ENCODE data around the gene POU6F2.

The POU6F2 gene

GRCh38 chr7:39158367-39158766, 180.7 kb downstream of the POU6F2 start:
- no peaks in the 10 kb centered on the region for H3K4me1 ChIP-seq (ENCODE audit: control insufficient read depth in 1 of 2, insufficient read depth in 2 of 2, low read length in 2 of 2)
- H3K27me3 ChIP-seq (ENCODE audit: low read depth, low read length): no peaks in the 10 kb centered on the region
- H3K4me3 ChIP-seq (ENCODE audit: low read depth in 1 of 2, low read length in 2 of 2): no peak overlapping the region
- no peak overlapping the region for H3K27ac ChIP-seq (ENCODE audit: low read length)
- no peaks in the 10 kb centered on the region for H3K9me3 ChIP-seq (ENCODE audit: control insufficient read depth in 1 of 2, low read length in 2 of 2)
- no peaks in the 10 kb centered on the region for H3K36me3 ChIP-seq (ENCODE audit: control insufficient read depth in 1 of 2, insufficient read depth in 2 of 2, low read length in 2 of 2)

DNA sequence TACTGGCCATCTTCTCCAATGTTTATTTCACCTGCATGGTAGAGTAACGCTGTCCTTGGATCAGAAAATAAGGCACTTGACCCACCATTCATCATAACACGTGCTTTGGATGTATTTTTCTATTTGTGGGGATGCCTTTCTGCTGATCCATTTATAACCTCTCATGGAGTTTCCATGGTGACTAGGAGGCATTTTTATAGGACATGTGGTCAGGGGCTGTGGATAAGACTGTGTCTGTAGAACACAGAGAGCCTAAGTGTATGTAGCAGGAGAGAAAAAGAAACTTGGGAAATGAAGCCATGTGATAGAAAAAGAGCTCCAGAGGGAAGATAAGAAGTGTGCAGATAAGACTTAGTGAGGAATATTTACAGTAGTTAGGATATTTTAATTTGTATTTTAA, 184.2 kb downstream of the POU6F2 start:
- Histone ChIP-seq H3K4me1 (ENCODE audit: control insufficient read depth in 1 of 2, insufficient read depth in 2 of 2, low read length in 2 of 2) (no peaks in the 10 kb centered on the region), H3K27me3 (ENCODE audit: low read depth, low read length) (no peaks in the 10 kb centered on the region), H3K36me3 (ENCODE audit: control insufficient read depth in 1 of 2, insufficient read depth in 2 of 2, low read length in 2 of 2) (no peaks in the 10 kb centered on the region), H3K4me3 (ENCODE audit: low read depth in 1 of 2, low read length in 2 of 2) (no peak overlapping the region), H3K9me3 (ENCODE audit: control insufficient read depth in 1 of 2, low read length in 2 of 2) (no peaks in the 10 kb centered on the region), H3K27ac (ENCODE audit: low read length) (no peak overlapping the region)

DNA sequence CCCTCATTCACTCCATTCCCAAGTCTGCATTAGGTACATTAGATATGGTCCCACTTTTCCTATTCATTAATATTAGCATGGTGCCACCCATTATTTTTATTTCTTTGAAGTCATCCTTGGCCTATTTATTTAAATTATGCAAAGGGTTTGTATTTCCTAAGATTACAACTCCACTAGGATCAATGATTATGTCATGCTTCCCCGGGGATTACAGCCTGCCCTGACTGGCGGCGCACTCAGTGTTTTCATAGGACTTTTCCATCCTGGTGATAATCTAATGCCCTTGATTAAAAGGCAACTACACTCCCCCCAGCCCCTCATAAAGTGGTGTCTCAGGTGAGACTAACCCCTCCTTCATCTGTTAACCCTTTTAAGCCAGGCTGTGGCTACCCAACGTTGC, 187.2 kb downstream of the POU6F2 start:
- Histone ChIP-seq H3K27me3 (ENCODE audit: low read depth, low read length) (no peaks in the 10 kb centered on the region), H3K36me3 (ENCODE audit: control insufficient read depth in 1 of 2, insufficient read depth in 2 of 2, low read length in 2 of 2) (no peaks in the 10 kb centered on the region), H3K4me3 (ENCODE audit: low read depth in 1 of 2, low read length in 2 of 2) (no peak overlapping the region), H3K27ac (ENCODE audit: low read length) (no peak overlapping the region), H3K4me1 (ENCODE audit: control insufficient read depth in 1 of 2, insufficient read depth in 2 of 2, low read length in 2 of 2) (no peaks in the 10 kb centered on the region), H3K9me3 (ENCODE audit: control insufficient read depth in 1 of 2, low read length in 2 of 2) (no peaks in the 10 kb centered on the region)

DNA sequence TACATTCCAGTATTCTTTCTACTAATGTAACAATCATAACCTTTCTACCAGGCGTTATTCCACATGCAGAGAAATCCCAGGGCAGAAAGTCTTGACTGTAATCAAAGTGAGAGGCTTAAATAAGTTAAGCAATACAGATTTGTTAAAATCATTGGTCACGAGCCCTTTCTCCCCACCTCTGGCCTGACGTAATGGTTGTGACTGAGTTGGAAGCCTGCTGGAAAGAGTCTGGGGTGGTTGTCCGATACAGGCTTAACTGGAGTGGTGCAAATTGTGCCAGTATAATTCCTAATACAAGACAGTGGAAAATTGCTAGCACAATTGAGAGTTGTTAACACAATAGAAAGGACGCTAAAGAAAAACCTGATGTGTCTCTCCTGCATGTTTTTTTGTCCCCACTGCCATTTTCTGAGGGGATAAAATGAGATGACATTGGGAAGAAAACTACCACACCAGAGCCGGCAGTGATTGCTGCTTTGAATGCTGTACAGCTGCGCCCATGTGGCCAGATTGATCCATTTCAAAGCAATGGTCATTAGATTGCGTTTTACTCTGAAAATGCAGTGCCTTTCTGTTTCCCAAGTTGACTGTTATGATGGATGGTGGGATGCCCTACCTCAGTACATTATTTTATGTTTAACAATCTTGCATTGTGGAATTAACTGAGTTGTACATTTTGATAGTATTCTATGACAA, 190.8 kb downstream of the POU6F2 start:
- H3K4me3 ChIP-seq (ENCODE audit: low read depth in 1 of 2, low read length in 2 of 2): no peak overlapping the region
- no peaks in the 10 kb centered on the region for H3K9me3 ChIP-seq (ENCODE audit: control insufficient read depth in 1 of 2, low read length in 2 of 2)
- H3K4me1 ChIP-seq (ENCODE audit: control insufficient read depth in 1 of 2, insufficient read depth in 2 of 2, low read length in 2 of 2): no peaks in the 10 kb centered on the region
- no peak overlapping the region for H3K27ac ChIP-seq (ENCODE audit: low read length)
- no peaks in the 10 kb centered on the region for H3K36me3 ChIP-seq (ENCODE audit: control insufficient read depth in 1 of 2, insufficient read depth in 2 of 2, low read length in 2 of 2)
- no peaks in the 10 kb centered on the region for H3K27me3 ChIP-seq (ENCODE audit: low read depth, low read length)

DNA sequence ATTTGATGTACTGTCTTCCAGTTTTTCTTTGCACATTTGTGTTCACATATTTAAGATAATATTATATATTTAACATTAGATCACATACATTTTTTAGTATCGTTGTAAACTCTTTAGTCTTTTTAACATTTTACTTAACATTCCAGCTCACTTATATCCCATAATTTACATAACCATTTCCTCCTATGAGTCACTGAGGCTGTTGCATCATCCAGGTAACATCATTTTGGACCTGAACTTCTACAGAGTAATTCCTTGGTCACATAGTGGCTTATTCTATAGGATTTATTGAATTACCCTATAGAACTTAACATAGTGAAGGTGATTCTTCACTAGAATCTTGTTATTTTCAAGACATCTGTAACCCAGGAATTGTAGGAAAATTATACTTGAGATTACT, 194.4 kb downstream of the POU6F2 start:
- Histone ChIP-seq H3K27ac (ENCODE audit: low read length) (no peak overlapping the region), H3K36me3 (ENCODE audit: control insufficient read depth in 1 of 2, insufficient read depth in 2 of 2, low read length in 2 of 2) (no peaks in the 10 kb centered on the region), H3K4me3 (ENCODE audit: low read depth in 1 of 2, low read length in 2 of 2) (no peak overlapping the region), H3K9me3 (ENCODE audit: control insufficient read depth in 1 of 2, low read length in 2 of 2) (no peaks in the 10 kb centered on the region), H3K27me3 (ENCODE audit: low read depth, low read length) (no peaks in the 10 kb centered on the region), H3K4me1 (ENCODE audit: control insufficient read depth in 1 of 2, insufficient read depth in 2 of 2, low read length in 2 of 2) (no peaks in the 10 kb centered on the region)

DNA sequence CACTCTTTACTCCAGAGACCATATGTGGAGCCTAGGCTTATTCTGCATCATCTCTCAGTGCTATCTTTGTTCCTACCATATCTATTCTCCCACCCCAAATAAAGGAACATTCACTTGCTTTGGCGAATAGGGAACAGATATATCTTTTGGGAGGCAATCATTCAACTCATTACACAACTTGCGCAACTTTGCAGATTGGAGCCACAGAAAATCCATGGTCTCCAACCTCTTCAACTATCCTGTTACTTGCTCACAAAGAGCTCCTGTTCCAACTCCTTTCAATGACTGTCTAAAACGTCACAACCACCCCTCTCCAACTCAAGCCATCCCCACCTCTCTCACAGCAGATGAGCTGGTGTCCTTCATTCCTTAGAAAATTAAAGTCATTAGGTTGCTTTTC, 203.7 kb downstream of the POU6F2 start:
- Histone ChIP-seq H3K27ac (ENCODE audit: low read length) (no peak overlapping the region), H3K9me3 (ENCODE audit: control insufficient read depth in 1 of 2, low read length in 2 of 2) (no peaks in the 10 kb centered on the region), H3K36me3 (ENCODE audit: control insufficient read depth in 1 of 2, insufficient read depth in 2 of 2, low read length in 2 of 2) (no peaks in the 10 kb centered on the region), H3K27me3 (ENCODE audit: low read depth, low read length) (no peaks in the 10 kb centered on the region), H3K4me3 (ENCODE audit: low read depth in 1 of 2, low read length in 2 of 2) (no peak overlapping the region), H3K4me1 (ENCODE audit: control insufficient read depth in 1 of 2, insufficient read depth in 2 of 2, low read length in 2 of 2) (no peaks in the 10 kb centered on the region)

DNA sequence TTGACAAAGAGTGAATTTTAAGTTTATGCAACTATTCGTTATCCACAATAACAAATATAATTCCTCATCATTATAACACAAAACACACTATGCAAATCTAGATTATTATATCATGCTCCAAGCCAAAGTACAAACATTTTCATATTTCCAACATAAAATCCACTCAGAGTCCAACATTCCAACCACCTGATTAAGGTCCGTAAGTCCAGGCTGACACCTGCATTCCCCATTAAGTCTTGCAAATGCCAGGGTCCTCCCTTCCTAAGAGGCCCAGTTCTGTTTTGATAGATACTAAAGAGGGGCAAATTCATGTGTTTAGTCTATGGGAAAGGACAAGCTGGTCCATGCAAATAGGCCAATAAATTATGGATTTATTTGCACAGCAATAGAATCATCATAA, 206.1 kb downstream of the POU6F2 start:
- Histone ChIP-seq H3K27ac (ENCODE audit: low read length) (no peak overlapping the region), H3K9me3 (ENCODE audit: control insufficient read depth in 1 of 2, low read length in 2 of 2) (no peaks in the 10 kb centered on the region), H3K36me3 (ENCODE audit: control insufficient read depth in 1 of 2, insufficient read depth in 2 of 2, low read length in 2 of 2) (no peaks in the 10 kb centered on the region)

DNA sequence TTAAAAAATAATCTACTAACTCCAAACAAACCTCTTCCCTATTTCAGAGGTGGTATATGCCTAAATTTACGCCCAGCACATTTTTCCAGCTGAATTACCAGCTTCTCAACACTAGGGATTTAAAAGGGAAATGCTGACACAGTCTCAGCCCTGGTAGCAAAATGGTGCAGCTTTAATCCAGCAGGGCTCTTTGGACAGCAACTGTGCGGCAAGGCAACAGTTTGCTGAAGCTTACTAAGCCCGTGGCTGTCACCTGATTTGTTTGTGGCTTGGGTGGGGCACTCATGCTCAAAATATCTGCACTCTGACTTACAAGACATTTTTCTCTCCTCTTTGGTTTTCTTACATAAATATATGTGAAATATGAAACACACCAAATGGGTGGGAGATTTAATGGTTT, 206.7 kb downstream of the POU6F2 start:
- no peaks in the 10 kb centered on the region for H3K27me3 ChIP-seq (ENCODE audit: low read depth, low read length)
- H3K36me3 ChIP-seq (ENCODE audit: control insufficient read depth in 1 of 2, insufficient read depth in 2 of 2, low read length in 2 of 2): no peaks in the 10 kb centered on the region
- no peak overlapping the region for H3K27ac ChIP-seq (ENCODE audit: low read length)
- H3K9me3 ChIP-seq (ENCODE audit: control insufficient read depth in 1 of 2, low read length in 2 of 2): no peaks in the 10 kb centered on the region
- H3K4me3 ChIP-seq (ENCODE audit: low read depth in 1 of 2, low read length in 2 of 2): no peak overlapping the region
- H3K4me1 ChIP-seq (ENCODE audit: control insufficient read depth in 1 of 2, insufficient read depth in 2 of 2, low read length in 2 of 2): no peaks in the 10 kb centered on the region

More for the DNA sequence above, 206.1 kb downstream of the POU6F2 start:
- Histone ChIP-seq H3K27me3 (ENCODE audit: low read depth, low read length) (no peaks in the 10 kb centered on the region), H3K4me3 (ENCODE audit: low read depth in 1 of 2, low read length in 2 of 2) (no peak overlapping the region), H3K4me1 (ENCODE audit: control insufficient read depth in 1 of 2, insufficient read depth in 2 of 2, low read length in 2 of 2) (no peaks in the 10 kb centered on the region)

DNA sequence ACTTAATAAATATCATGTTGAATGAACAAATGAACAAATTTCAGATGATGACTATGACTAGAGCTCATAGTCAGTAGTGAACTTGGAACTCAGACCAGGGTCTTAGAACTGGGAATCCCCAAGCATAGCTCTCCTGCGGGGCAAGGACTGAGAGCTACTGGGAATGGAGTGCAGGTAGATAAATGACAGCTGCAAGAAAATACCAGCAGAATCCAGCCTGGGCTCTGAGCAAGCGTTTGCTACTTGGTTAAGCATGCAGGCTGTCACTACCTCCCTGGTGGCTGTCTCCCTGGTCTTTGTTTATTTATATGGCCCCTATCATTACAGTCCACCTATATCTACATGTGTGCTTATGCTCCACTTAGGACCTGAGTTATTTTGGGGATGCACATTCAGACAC, 208.4 kb downstream of the POU6F2 start:
- no peak overlapping the region for H3K4me3 ChIP-seq (ENCODE audit: low read depth in 1 of 2, low read length in 2 of 2)
- H3K9me3 ChIP-seq (ENCODE audit: control insufficient read depth in 1 of 2, low read length in 2 of 2): no peaks in the 10 kb centered on the region
- H3K27me3 ChIP-seq (ENCODE audit: low read depth, low read length): no peaks in the 10 kb centered on the region
- no peaks in the 10 kb centered on the region for H3K4me1 ChIP-seq (ENCODE audit: control insufficient read depth in 1 of 2, insufficient read depth in 2 of 2, low read length in 2 of 2)
- H3K36me3 ChIP-seq (ENCODE audit: control insufficient read depth in 1 of 2, insufficient read depth in 2 of 2, low read length in 2 of 2): no peaks in the 10 kb centered on the region
- H3K27ac ChIP-seq (ENCODE audit: low read length): no peak overlapping the region

GRCh38 chr7:39186671-39187070, 209.0 kb downstream of the POU6F2 start:
- no peaks in the 10 kb centered on the region for H3K9me3 ChIP-seq (ENCODE audit: control insufficient read depth in 1 of 2, low read length in 2 of 2)

DNA sequence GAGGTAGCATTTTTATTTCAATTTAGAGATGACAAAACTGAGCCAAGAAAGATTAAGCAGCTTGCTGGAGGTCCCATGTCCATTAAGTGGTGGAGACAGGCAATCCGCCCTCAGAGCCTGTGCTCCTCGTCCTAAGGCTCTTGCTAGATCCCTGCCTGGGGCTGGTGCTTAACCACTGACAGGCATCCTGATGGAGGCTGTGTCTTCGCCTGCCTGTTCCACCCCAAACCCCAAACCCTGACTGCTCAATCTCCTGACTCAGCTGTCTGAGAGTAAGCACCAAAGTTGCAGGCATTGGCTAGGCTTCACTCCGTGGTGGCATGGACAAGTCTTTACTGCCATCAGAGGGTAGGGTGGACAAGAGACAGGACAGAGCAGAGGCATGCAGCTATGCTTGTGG, 209.4 kb downstream of the POU6F2 start:
- Histone ChIP-seq H3K36me3 (ENCODE audit: control insufficient read depth in 1 of 2, insufficient read depth in 2 of 2, low read length in 2 of 2) (no peaks in the 10 kb centered on the region), H3K27ac (ENCODE audit: low read length) (no peak overlapping the region), H3K9me3 (ENCODE audit: control insufficient read depth in 1 of 2, low read length in 2 of 2) (no peaks in the 10 kb centered on the region), H3K4me3 (ENCODE audit: low read depth in 1 of 2, low read length in 2 of 2) (no peak overlapping the region), H3K4me1 (ENCODE audit: control insufficient read depth in 1 of 2, insufficient read depth in 2 of 2, low read length in 2 of 2) (no peaks in the 10 kb centered on the region), H3K27me3 (ENCODE audit: low read depth, low read length) (no peaks in the 10 kb centered on the region)

More at GRCh38 chr7:39186671-39187070, 209.0 kb downstream of the POU6F2 start:
- H3K36me3 ChIP-seq (ENCODE audit: control insufficient read depth in 1 of 2, insufficient read depth in 2 of 2, low read length in 2 of 2): no peaks in the 10 kb centered on the region
- no peak overlapping the region for H3K27ac ChIP-seq (ENCODE audit: low read length)
- no peaks in the 10 kb centered on the region for H3K4me1 ChIP-seq (ENCODE audit: control insufficient read depth in 1 of 2, insufficient read depth in 2 of 2, low read length in 2 of 2)
- H3K27me3 ChIP-seq (ENCODE audit: low read depth, low read length): no peaks in the 10 kb centered on the region
- no peak overlapping the region for H3K4me3 ChIP-seq (ENCODE audit: low read depth in 1 of 2, low read length in 2 of 2)

GRCh38 chr7:39192476-39192875, 214.8 kb downstream of the POU6F2 start:
- H3K27me3 ChIP-seq (ENCODE audit: low read depth, low read length): no peaks in the 10 kb centered on the region
- no peak overlapping the region for H3K4me3 ChIP-seq (ENCODE audit: low read depth in 1 of 2, low read length in 2 of 2)
- no peaks in the 10 kb centered on the region for H3K4me1 ChIP-seq (ENCODE audit: control insufficient read depth in 1 of 2, insufficient read depth in 2 of 2, low read length in 2 of 2)
- no peaks in the 10 kb centered on the region for H3K36me3 ChIP-seq (ENCODE audit: control insufficient read depth in 1 of 2, insufficient read depth in 2 of 2, low read length in 2 of 2)
- no peak overlapping the region for H3K27ac ChIP-seq (ENCODE audit: low read length)
- no peaks in the 10 kb centered on the region for H3K9me3 ChIP-seq (ENCODE audit: control insufficient read depth in 1 of 2, low read length in 2 of 2)

Data from muscle layer of duodenum (tissue), 2 donors.